Fibroblast of gingiva (primary cell): ENCODE data around the gene RPTOR.
"Not testable (repeated sequence)": the region's sequence is repeated elsewhere in the genome, so short reads cannot be mapped to it uniquely, and the experiment has no call there.

ENCODE experiments used
- DNase-seq: peaks from one replicate; pipeline ENCODE4 v3.0.0-alpha.2; 2011; ENCODE audit warnings: low read depth

Gene RPTOR

DNA sequence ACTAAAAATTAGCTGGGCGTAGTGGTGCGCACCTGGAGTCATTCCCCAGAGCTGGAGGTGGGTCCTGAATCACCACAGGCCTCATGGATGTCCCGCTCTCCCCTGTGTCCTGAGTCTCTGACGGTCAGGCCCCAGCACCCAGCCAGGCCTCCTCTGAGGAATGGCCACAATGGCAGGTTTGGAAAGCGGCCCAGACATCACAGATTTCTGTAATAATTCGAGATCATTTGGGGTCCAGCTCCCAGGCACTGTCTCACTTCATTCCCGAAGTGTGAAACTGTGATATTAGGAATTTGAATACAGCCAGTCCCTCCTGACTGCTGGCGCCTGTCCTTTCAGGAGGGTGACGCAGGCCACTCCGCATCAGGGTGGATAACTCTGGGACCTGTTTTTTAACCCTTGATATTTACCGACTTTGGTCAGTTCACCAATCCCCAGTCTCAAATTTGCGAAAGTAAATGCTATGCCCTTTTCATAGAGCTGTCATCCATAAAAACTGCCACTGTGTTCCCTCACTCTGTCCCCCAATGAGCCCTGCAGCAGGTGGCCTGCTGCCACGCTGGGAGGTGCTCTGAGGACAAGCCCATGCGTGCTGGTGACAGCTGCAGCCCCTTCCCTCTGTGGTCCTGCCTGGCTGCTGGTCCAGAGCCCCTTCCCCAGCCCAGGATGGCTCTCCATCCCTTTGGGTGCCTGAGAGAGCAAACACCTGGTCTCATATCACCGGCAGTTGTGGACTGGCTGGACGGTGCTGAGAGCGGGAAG lies 28.3 kb upstream of the RPTOR start:
- DNase-seq: no peak

DNA sequence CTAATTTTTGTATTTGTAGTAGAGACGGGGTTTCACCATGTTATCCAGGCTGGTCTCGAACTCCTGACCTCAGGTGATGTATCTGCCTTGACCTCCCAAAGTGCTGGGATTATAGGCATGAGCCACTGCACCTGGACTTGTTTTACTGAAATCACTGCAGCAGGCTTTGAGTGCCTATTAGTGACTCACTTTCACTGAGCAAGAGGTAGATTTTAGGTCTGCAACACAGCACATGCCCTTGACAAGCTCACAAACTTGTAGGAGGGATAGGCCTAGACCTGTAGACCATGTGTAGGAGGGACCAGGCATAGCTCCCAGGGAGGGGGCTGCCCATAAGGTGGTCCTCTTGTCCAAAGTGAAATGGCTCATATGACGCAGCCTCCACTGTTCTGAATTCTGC lies 27.0 kb upstream of the RPTOR start:
- DNase-seq: no peak

DNA sequence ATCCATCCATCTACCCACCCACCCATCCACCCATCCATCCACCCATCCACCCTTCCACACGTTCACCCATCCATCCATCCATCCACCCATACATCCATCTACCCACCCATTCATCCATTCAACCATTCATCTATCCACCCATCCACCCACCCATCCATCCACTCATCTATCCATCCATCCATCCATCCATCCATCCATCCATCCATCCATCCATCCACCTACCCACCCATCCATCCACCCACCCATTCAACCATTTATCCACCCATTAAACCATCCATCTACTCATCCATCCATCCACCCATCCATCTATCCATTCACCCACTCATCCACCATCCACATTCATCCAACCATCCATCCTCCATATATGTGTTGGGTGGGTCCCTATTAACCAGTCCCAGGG lies 26.2 kb upstream of the RPTOR start:
- no peak for DNase-seq

DNA sequence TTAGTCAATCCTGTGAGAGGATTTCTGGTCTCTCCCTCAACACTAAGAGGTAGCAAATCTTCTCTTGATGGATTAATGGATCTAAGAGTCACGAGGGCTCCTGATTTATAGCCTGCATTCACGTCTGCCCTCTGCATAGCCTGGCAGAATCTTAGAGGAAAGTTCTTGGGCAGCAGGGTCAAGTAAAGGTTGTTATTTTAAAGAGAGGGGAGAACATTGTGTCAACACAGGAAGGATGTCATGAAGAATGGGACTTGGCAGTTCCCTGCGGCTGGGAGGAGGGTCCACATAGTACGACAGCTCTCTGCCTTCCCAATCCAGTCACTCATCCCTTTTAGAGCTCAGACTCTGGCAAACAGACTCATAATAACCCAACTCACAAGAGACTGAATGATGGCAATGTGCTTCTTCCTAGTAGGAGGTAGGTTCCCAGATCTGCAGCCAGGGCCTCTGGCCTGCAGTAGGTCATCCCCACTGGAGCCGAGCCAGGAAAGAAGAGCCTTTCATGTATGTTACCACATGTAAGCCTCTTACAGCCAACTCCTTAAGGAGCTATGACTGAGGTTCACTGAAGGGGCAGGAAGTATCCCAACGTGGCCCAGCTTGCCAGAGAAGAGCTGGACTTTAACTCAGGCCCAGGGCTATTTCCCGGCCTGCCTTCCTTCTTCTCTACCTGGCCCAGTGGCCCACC lies 25.4 kb upstream of the RPTOR start:
- no peak for DNase-seq

DNA sequence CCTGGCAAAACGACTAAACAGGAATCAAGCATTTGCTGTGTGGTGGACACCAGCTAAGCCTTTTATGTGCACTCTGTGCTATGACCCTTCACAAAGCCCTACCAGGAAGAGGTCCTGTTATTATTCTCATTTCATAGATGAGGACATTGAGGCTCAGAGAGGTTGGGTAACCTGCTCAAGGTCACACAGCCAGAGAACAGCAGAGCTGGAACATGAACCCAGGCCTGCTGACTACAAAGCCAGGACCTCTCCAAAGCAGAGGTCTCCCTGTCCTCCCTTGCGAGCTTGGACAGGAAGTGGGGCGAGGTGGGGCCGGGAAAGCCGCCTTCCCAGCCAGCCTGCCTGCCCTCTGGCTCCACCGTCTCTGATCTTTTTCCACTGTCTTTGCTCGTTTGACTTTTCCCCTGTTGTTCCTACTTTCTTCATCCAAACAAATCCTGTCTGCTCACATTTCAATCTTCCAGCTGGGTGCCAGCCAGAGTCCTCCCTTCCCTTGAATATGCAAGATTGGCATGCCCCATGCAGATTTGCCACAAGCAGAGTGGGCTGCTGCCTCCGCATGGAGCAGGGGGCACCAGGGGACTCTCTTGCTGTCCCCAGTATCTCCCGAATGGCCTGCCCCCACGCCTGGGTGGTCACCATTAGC lies 23.7 kb upstream of the RPTOR start:
- DNase-seq: no peak

DNA sequence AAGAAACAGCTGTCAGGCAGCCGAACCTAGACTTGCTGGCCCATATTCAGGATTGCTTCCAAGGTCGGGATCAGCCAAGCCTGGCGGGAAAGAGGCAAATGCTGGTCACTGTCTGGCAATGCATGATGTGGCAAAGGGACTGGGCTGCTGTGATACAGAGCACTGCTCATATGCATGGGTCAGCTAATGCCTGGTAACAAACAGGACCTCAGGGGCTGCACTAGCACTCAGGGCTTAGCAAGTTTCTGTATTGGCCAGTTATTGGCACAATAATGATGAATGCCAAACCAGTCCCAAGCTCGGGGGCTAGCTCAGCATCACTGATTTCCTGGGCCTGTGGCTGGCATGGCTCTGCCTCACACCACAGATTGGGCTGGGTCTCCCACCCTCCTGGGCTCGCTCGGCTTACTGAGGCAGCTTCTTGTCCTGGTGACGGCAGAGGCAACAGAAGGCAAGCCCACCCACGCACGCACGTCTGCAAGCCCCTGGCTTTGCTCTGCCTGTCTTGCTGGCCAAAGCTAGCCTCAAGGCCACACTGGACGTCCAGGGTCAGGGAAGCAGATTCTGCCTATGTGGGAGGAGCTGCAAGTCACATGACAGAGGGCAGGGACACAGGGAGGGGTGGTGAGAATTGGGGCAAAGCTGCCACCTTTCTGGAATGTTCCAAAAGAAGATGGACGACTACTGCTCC lies 21.4 kb upstream of the RPTOR start:
- DNase-seq: no peak

DNA sequence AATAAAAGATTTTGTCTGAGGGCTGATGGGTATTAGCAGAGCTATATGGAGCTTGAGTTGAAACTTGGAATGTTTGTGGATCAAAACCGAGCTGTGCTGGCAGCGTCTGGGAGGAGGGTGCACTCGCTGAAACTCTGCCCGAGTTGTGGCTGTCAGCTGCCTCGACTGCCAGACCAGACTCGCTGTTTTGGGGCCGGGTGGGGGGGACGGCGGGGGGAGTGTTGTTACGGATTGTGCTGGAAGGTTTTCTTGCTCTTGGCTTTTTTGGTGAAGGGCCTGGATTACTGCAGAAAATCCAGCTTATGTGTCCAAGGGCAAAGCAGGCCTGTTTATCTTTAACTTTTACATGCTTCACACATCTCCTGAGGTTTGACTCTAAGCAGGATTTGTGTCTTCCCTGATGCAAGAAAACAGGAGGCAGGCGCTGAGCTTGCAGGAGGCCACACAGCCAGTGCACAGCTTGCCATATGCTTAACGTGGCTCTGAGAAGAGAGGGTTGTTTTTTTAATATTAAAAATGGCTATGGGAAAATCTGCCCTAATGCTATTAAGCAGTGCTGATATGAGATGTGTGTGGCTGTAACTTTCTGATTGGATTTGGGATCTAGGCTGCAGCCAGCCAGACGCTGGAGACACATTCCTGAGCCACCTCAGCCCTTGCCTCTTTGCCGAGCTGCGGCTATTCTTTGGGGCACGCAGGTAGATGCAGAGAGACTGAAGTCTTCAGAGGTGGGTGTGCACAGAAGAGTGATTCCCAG lies 20.5 kb upstream of the RPTOR start:
- DNase-seq: no peak

DNA sequence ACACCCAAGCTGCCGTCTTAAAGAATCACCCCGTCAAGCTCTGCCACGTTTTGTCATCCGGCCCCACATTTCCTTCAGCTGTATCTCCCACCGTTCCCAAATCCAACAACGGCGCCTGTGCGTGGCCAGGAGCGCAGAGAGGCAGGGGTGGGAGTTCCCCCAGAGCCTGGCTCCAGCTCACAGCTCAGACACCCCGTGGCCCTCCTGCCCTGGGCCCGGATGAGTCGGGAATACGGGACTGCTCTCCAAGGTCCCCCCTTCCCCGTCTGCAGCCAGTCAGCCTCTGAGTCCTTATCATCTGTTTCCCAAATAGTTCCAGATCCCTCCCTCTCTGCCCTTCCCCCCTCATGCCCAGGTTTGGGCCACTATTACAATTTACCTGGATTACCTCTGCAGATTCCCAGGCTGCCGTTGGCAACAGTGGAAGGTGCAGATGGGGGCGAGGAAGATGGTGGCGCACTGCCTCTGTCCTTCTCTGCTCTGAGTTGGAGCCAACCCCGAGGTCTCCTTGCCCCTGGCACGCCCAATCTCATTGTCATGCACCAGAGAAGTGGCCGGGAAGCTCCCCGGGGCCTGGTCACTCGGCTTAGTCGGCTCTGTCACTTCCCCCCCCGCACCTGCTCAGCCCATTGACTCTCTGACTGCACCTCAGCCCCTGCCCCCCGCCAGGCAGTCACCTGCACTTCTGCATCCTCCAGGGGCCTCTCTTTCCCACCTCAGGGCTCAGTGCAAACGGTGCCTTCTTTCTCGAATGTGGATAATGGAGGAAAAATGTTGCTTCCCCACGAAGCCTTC lies 18.3 kb upstream of the RPTOR start:
- DNase-seq: no peak

DNA sequence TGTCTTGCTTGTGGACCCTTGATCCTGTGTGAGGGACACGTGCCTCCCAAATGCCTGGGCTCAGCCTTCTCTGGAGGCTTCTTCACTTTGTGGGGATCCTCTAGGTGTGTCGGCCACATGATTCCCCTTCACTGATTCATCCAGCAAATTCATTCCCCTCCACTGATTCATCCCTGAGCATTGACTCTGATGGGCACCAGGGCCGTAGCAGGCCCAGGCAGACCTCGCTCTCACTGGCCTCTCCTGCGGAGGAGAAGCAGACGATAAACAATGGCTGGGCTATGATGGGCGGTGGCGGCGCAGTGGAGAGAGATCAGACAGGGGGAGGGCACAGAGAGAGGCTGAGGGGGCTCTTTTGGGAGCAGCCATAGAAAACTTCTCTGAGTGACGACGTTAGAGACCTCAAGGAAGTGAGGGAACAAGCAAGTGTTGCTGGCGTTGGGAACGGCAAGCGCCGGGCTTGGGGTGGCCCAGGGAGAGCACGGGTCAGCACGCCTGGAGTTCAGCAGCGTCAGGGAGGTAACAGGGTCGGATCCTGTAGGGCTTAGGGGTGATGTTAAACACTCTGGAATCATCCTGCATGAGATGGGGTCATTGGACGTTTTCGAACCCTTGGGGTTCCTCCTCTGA lies 17.5 kb upstream of the RPTOR start:
- no peak for DNase-seq

DNA sequence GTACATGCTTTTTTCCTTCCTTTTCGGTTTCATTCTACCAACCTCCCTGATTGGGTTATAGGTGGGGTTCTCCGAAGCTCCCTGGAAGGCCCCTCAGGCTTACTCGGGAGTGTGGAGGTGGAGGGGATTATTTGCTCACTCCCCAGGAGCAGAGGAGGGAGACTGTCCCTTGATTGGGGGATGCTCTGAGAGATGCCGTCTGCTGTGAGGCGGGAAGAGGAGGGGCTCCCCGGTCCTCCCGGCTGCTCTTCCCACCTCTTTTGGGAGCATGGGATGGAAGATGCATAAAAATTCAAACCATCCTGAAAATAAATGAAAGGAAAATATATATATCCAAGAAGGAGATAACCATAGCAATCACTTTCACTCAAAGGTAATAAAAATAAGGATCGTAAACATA lies 16.1 kb upstream of the RPTOR start:
- DNase-seq: no peak

DNA sequence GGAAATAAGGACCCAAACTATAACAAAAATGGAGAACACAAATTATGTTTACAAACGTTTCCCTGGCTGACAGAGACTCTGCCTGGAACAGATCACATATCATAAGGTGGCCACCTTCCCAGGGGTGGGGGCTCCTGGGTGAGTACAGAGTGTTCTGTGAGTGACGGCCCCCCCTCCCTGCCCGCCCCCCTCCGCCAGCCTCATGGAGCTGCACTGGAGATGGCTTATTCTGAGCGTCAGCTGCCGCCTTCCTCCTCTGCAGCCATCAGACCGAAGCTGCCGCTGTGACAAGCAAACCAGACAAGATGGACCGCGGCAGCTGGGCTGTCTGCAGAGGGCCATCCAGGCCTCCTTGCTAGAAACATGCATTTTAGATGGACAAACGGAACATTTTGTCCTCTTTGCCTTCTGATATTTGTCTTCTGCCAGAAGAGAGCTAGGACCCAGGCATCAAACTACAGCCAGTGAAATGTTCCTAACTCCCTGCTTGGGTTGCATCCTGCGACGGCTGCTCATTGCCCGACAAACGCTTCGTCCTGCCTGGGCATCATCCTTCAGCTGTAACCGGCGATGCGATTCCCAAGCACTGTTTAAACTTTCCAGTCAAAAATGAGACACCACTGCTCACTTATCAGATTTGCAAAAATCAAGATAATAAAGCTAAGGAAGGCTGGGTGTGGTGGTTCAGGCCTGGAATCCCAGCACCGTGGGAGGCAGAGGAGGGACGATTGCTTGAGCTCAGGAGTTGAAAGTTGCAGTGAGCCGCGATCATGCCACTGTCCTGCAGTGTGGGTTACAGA lies 15.3 kb upstream of the RPTOR start:
- DNase-seq: no peak

DNA sequence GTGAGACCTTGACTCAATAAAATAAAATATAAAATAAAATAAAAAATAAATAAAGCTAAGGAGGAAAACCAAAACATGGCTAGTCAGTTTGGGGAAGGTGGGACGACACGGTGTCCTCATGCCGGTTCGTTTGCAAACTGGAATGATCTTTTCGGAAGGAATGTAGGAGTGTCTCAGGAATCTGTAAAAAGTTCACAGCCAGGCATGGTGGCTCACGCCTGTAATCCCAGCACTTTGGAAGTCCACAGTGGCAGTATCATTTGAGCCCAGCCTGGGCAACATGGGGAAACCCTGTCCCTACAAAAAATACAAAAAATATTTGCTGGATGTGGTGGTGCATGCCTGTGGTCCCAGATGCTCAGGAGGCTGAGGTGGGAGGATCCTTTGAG lies 14.7 kb upstream of the RPTOR start:
- no peak for DNase-seq

DNA sequence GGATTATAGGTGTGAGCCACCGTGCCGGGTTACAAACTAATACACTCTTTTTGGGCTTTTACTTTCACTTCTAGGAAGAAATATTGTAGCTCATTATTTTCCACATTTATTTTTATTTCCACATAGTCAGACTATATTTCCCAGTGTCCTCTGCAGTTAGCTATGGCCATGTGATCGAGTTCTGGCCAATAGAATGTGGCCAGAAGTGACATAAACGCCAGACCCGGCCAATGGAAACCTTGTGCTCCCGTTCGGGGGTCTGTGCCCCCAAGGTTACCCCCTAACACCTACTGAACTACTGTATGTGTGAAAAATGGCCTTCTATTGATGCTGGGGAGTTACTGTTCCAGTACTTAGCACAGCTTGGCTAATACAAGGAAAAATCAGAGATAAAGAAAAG lies 13.2 kb upstream of the RPTOR start:
- DNase-seq: no peak

DNA sequence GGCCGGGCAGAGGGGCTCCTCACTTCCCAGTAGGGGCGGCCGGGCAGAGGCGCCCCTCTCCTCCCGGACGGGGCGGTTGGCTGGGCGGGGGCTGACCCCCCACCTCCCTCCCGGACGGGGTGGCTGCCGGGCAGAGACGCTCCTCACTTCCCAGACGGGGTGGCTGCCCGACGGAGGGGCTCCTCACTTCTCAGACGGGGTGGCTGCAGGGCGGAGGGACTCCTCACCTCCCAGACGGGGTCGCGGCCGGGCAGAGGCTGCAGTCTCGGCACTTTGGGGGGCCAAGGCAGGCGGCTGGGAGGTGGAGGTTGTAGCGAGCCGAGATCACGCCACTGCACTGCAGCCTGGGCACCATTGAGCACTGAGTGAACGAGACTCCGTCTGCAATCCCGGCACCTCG lies 7.3 kb upstream of the RPTOR start:
- not testable (repeated sequence) for DNase-seq

DNA sequence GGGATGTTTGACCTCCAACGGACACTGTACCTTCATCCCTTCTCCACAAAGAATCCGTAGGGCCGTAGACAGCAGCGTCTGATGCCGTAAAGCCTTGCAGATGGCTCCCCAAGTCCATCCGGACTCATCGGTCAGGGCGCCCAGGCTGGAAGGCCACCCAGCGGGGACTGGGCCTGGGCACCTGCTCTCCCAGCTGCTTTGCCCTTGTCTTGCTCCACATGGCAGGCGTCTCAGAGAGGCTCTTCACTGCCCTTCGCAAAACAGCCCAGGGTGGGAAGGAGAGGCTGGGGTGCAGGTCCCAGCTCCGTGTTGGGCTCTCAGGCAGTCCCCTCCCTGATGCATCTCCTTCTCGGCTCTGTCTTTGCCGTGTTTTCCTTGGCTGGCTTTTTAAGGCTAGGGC lies 6.2 kb upstream of the RPTOR start:
- no peak for DNase-seq

DNA sequence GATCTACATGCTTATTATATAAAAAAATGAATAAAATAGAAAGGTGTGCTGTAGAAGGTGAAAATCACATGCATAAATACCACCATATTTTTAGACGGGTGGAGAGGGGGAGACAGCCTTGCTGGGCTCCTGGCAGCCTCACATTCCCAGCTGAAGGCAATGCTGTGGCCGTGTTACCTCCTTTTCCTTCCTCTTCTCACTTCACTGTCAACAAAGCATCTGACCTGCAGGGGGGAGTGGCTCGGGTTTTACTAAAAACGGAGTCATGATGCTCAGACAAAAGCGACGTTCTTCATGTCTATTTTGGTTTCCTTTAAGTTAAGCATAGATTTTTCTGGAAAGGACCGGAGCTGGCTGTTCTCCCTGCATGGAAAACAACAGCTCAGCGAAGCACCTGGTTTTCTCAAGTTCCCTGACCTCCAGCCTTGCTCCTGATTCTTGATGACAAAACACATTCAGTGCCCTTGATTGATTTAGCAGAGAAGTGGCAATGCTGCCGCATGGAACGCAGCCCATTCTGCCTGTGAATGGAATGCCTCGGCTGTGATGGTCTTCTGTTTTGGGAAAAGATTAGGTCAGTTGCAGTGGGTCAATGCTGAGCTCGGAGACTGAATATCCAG lies 5.5 kb upstream of the RPTOR start:
- DNase-seq: no peak

DNA sequence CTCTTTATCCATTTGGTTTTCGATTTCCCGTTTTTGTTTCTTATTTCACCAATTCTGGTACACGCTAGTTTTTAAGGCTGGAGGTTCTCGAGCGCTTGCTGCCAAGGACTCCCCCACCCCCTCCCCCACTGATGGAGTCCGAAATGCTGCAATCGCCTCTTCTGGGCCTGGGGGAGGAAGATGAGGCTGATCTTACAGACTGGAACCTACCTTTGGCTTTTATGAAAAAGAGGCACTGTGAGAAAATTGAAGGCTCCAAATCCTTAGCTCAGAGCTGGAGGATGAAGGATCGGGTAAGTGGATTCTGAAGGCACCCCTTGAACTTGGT lies 825 bp downstream of the RPTOR start:
- DNase-seq: no peak

DNA sequence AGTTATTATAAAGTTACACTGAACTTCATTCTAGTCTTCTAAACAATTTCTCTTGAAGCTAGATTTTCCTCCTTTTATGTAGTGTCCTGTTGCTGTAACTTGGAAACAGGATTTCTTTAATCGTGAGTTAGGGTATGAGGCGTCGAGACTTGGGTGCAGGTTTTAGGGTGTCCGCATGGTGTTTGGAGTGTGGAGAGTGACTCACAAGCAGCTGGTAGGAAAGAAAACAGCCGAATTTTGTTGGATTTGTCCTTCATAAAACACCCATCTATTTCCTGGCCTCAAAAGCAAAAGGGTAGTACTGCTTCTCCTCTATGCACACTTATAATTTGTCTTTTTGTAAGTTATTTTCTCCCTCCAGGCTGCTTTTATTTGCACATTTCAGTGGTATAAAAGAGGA lies 1.6 kb downstream of the RPTOR start:
- DNase-seq: no peak

DNA sequence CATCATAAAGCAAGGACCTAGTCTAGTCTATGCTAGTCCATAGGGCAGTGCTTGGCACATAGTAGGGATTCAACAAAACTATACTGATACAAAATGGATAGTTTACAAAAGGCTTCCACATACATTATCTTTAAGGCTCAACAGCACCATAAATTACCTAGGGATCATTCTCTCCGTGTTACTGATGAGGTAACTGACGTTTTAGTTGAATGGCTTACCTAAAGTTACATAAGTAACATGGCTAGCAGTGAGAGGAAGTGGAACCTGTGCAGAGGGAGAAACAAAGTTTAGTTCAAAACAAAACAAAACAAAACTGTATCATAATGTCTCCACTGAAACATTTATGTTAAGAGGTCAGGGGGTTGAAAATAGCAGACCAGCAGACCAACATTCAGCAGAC lies 7.9 kb downstream of the RPTOR start:
- DNase-seq: no peak

DNA sequence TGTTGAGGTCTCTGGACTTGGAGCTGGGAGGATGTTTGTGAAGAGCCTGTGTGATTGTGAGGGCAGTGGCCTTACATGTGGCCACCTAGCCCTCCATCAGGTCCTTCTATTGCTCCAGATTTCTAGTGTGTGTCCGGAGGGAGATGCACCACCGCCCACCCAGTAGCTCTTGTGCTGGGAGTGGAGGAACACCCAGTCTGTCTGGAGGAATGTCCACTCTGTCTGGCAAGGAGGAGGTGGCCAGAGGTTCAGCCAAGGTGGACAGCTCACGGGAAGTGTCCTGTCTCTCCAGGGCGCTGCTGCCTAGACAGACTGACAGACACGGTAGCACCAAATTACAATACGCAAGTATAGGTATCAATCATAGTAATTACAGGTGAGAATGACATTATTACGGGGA lies 10.6 kb downstream of the RPTOR start:
- no peak for DNase-seq
